CD4-positive, alpha-beta T cell treated with Interferon gamma for 1 hour (primary cell): Measurements from ENCODE around the gene SEC22B.
A peak's percentile ranks its signal among the peaks of the same experiment; 100 is the strongest.
"Not testable (repeated sequence)": the region's sequence is repeated elsewhere in the genome, so short reads cannot be mapped to it uniquely, and the experiment has no call there.

ENCODE experiments used
- DNase-seq: peaks from one replicate; pipeline ENCODE4 v3.0.0-alpha.2; 2020

The SEC22B gene

GRCh38 chr1:120144626-120145025 is 31.7 kb downstream of the SEC22B start:
- DNase-seq: not testable (repeated sequence)

- not testable (repeated sequence) for DNase-seq
These were observed 32.2 kb downstream of the SEC22B start for GRCh38 chr1:120144169-120144568.

- DNase-seq: not testable (repeated sequence)
These were observed 33.0 kb downstream of the SEC22B start for GRCh38 chr1:120143334-120143733.

- peak; percentile 73 for DNase-seq
These were observed 33.6 kb downstream of the SEC22B start for GRCh38 chr1:120142512-120143263.

GRCh38 chr1:120141865-120142264 is 34.5 kb downstream of the SEC22B start:
- DNase-seq: not testable (repeated sequence)

- DNase-seq: not testable (repeated sequence)
These were observed 35.6 kb downstream of the SEC22B start for GRCh38 chr1:120140656-120141265.

GRCh38 chr1:120136086-120136485 is 40.2 kb downstream of the SEC22B start:
- not testable (repeated sequence) for DNase-seq

GRCh38 chr1:120133928-120134325 is 42.4 kb downstream of the SEC22B start:
- not testable (repeated sequence) for DNase-seq

GRCh38 chr1:120133228-120133927 is 42.9 kb downstream of the SEC22B start:
- DNase-seq: no peak

GRCh38 chr1:120132406-120132763 is 43.9 kb downstream of the SEC22B start:
- not testable (repeated sequence) for DNase-seq

- not testable (repeated sequence) for DNase-seq
These were observed 44.5 kb downstream of the SEC22B start for GRCh38 chr1:120131611-120132405.

GRCh38 chr1:120127921-120128320 is 48.4 kb downstream of the SEC22B start:
- DNase-seq: not testable (repeated sequence)

- not testable (repeated sequence) for DNase-seq
These were observed 50.1 kb downstream of the SEC22B start for GRCh38 chr1:120126216-120126615.

GRCh38 chr1:120124628-120125027 is 51.7 kb downstream of the SEC22B start:
- DNase-seq: not testable (repeated sequence)

GRCh38 chr1:120123813-120124510 is 52.4 kb downstream of the SEC22B start:
- DNase-seq: not testable (repeated sequence)

- DNase-seq: not testable (repeated sequence)
These were observed 53.9 kb downstream of the SEC22B start for GRCh38 chr1:120122262-120122893.

GRCh38 chr1:120121830-120122229 is 54.5 kb downstream of the SEC22B start:
- not testable (repeated sequence) for DNase-seq

GRCh38 chr1:120120525-120120924 is 55.8 kb downstream of the SEC22B start:
- DNase-seq: not testable (repeated sequence)

- DNase-seq: peak; percentile 11
These were observed 58.7 kb downstream of the SEC22B start for GRCh38 chr1:120117371-120118177.

GRCh38 chr1:120116094-120116493 is 60.2 kb downstream of the SEC22B start:
- DNase-seq: not testable (repeated sequence)

GRCh38 chr1:120113134-120113533 is 63.2 kb downstream of the SEC22B start:
- not testable (repeated sequence) for DNase-seq
